Measurements from ENCODE around the gene ROCK2. TPM values are rescaled to one million over a fixed set of nuclear protein-coding genes. Genes with fewer than 3 reads are reported as not detected.

ROCK2 gene
- total RNA-seq, 2 donors from 2014 or later, result 41.1 to 47.6 TPM

GRCh38 chr2:11154016-11154922, 190.2 kb downstream of the ROCK2 start:
- intact Hi-C loops (cut with DNase I), result no loop called here
- no peak for DNase-seq

GRCh38 chr2:11152591-11152990, 191.8 kb downstream of the ROCK2 start:
- no peak for ATAC-seq
- intact Hi-C loops (cut with DNase I), result no loop called here
- DNase-seq, result no peak

More at GRCh38 chr2:11154016-11154922, 190.2 kb downstream of the ROCK2 start:
- peak; percentile 8 to 13 for ATAC-seq

- no peak for DNase-seq
- ATAC-seq, result no peak
- intact Hi-C loops (cut with DNase I), result no loop called here
These were observed 197.2 kb downstream of the ROCK2 start for GRCh38 chr2:11147263-11147662.

GRCh38 chr2:11146076-11146475, 198.4 kb downstream of the ROCK2 start:
- DNase-seq, result no peak
- intact Hi-C loops (cut with DNase I), result no loop called here
- no peak for ATAC-seq

- ATAC-seq, result peak in 1 of 2 donors; percentile 25
- no peak for DNase-seq
- intact Hi-C loops (cut with DNase I), result no loop called here
These were observed 199.1 kb downstream of the ROCK2 start for GRCh38 chr2:11145350-11145749.

GRCh38 chr2:11144738-11145079, 199.7 kb downstream of the ROCK2 start:
- intact Hi-C loops (cut with DNase I), result no loop called here
- no peak for ATAC-seq
- DNase-seq, result no peak

GRCh38 chr2:11144077-11144737, 200.2 kb downstream of the ROCK2 start:
- ATAC-seq (no peak), DNase-seq (no peak)
- intact Hi-C loops (cut with DNase I), result no loop called here

GRCh38 chr2:11142987-11143386, 201.4 kb downstream of the ROCK2 start:
- ATAC-seq (no peak), DNase-seq (no peak)
- intact Hi-C loops (cut with DNase I), result no loop called here

GRCh38 chr2:11142330-11142729, 202.1 kb downstream of the ROCK2 start:
- DNase-seq (no peak), ATAC-seq (no peak)
- intact Hi-C loops (cut with DNase I), result no loop called here

GRCh38 chr2:11141319-11141718, 203.1 kb downstream of the ROCK2 start:
- no peak for DNase-seq
- ATAC-seq, result no peak
- intact Hi-C loops (cut with DNase I), result no loop called here

- DNase-seq, result no peak
- no peak for ATAC-seq
- intact Hi-C loops (cut with DNase I), result no loop called here
These were observed 203.9 kb downstream of the ROCK2 start for GRCh38 chr2:11140492-11140891.

- DNase-seq, result no peak
- no peak for ATAC-seq
- intact Hi-C loops (cut with DNase I), result loop anchor here in 1 of 2 donors (5.0 kb wide), 1 partner anchor 448 kb away; no protein-coding TSS in a partner anchor
These were observed 210.1 kb downstream of the ROCK2 start for GRCh38 chr2:11134349-11134748.

- ATAC-seq, result no peak
- DNase-seq, result no peak
- intact Hi-C loops (cut with DNase I), result loop anchor here in 1 of 2 donors (2.0 to 5.0 kb wide), 2 partner anchors 311 to 448 kb away; no protein-coding TSS in a partner anchor
These were observed 210.5 kb downstream of the ROCK2 start for GRCh38 chr2:11133936-11134320.

GRCh38 chr2:11133238-11133935, 211.0 kb downstream of the ROCK2 start:
- peak; percentile 19 to 31 for ATAC-seq
- intact Hi-C loops (cut with DNase I), result loop anchor here in 1 of 2 donors (2.0 to 5.0 kb wide), 2 partner anchors 311 to 449 kb away; no protein-coding TSS in a partner anchor
- DNase-seq, result no peak

- intact Hi-C loops (cut with DNase I), result loop anchor here in 1 of 2 donors (2.0 to 5.0 kb wide), 2 partner anchors 313 to 450 kb away; no protein-coding TSS in a partner anchor
- no peak for ATAC-seq
- DNase-seq, result no peak
These were observed 212.3 kb downstream of the ROCK2 start for GRCh38 chr2:11132036-11132671.

- no peak for ATAC-seq
- intact Hi-C loops (cut with DNase I), result loop anchor here in 1 of 2 donors (5.0 kb wide), 1 partner anchor 451 kb away; no protein-coding TSS in a partner anchor
- DNase-seq, result no peak
These were observed 213.1 kb downstream of the ROCK2 start for GRCh38 chr2:11131166-11131920.

All from left cardiac atrium (tissue), 4 donors.